Gastrocnemius medialis (tissue), 4 donors: ENCODE data around the gene CEACAM1.

Experiments
- CTCF ChIP-seq, 5 experiments: fragments of 450-650 bp in 3 of 5; fragments of 200-600 bp in 2 of 5; sonication (generic) in 2 of 5; IDR thresholded peaks in 4 of 5; conservative IDR thresholded peaks in 1 of 5; 1 replicate in 4 of 5; 2 replicates in 1 of 5; pipeline ENCODE4 v1.5.1; 2016 to 2019; ENCODE audit warnings: antibody characterized with exemption in 5 of 5, mild to moderate bottlenecking in 3 of 5, moderate library complexity in 3 of 5
- POLR2A ChIP-seq, 2 donors: fragments of 450-650 bp; IDR thresholded peaks; one replicate each; pipeline ENCODE4 v1.6.1; 2017; ENCODE audit warnings: antibody characterized with exemption in 2 of 2, mild to moderate bottlenecking in 2 of 2, moderate library complexity in 2 of 2

- TF ChIP-seq POLR2A (IDR thresholded peaks at IDR 0.05) (no peak), CTCF (IDR thresholded peaks at IDR 0.05 in 4 of 5, conservative IDR thresholded peaks at IDR 0.05 in 1 of 5) (no peak)
These were observed 45.4 kb upstream of the CEACAM1 start for GRCh38 chr19:42573642-42574041.
